ENCODE results near the gene EPB41L2. TPM values are rescaled to one million over a fixed set of nuclear protein-coding genes. Genes with fewer than 3 reads are reported as not detected.
A peak's percentile ranks its signal among the peaks of the same experiment; 100 is the strongest.

The EPB41L2 gene
- total RNA-seq, 4 donors from 2014 or later, result 58.8 to 105 (median 81.3) TPM

GRCh38 chr6:130873746-130874145 lies 189.3 kb downstream of the EPB41L2 start:
- 96 to 98% methylated on average over 5 of the region's 5 CpGs for WGBS, 2 donors
- intact Hi-C loops (cut with DNase I), result no loop called here

GRCh38 chr6:130872250-130873095 lies 190.6 kb downstream of the EPB41L2 start:
- H3K9me3 ChIP-seq, result no peaks in the 10 kb centered on the region
- no peaks in the 10 kb centered on the region for H3K27me3 ChIP-seq
- DNase-seq, result peak; percentile 64 to 79
- WGBS, 2 donors, result 65 to 66% methylated on average over 8 of the region's 8 CpGs
- no peaks in the 10 kb centered on the region for H3K36me3 ChIP-seq
- no peak overlapping the region for H3K27ac ChIP-seq
- H3K4me3 ChIP-seq (replicated peaks in 1 of 3), result no peak overlapping the region
- intact Hi-C loops (cut with DNase I), result no loop called here
- TF ChIP-seq POLR2A (IDR thresholded peaks at IDR 0.05), result no peak
- peak; percentile 56 to 87 (median 62) for TF ChIP-seq CTCF (IDR thresholded peaks at IDR 0.05)
- no peaks in the 10 kb centered on the region for H3K4me1 ChIP-seq

More at GRCh38 chr6:130873746-130874145, 189.3 kb downstream of the EPB41L2 start:
- Histone ChIP-seq H3K9me3 (no peaks in the 10 kb centered on the region), H3K27me3 (no peaks in the 10 kb centered on the region), H3K27ac (no peak overlapping the region), H3K4me1 (no peaks in the 10 kb centered on the region), H3K36me3 (no peaks in the 10 kb centered on the region), H3K4me3 (replicated peaks in 1 of 3) (no peak overlapping the region)
- DNase-seq, result no peak
- TF ChIP-seq CTCF (IDR thresholded peaks at IDR 0.05), result no peak
- no peak for TF ChIP-seq POLR2A (IDR thresholded peaks at IDR 0.05)

- 85 to 91% methylated on average over 9 of the region's 9 CpGs for WGBS, 2 donors
- TF ChIP-seq POLR2A (IDR thresholded peaks at IDR 0.05), result no peak
- TF ChIP-seq CTCF (IDR thresholded peaks at IDR 0.05), result no peak
- no peak for DNase-seq
- Histone ChIP-seq H3K9me3 (no peaks in the 10 kb centered on the region), H3K36me3 (no peaks in the 10 kb centered on the region), H3K27ac (no peak overlapping the region), H3K27me3 (no peaks in the 10 kb centered on the region), H3K4me3 (replicated peaks in 1 of 3) (no peak overlapping the region), H3K4me1 (no peaks in the 10 kb centered on the region)
- intact Hi-C loops (cut with DNase I), result no loop called here
Observed at GRCh38 chr6:130870179-130870880, 192.7 kb downstream of the EPB41L2 start.

GRCh38 chr6:130869681-130870080 lies 193.4 kb downstream of the EPB41L2 start:
- Histone ChIP-seq H3K4me1 (no peaks in the 10 kb centered on the region), H3K4me3 (replicated peaks in 1 of 3) (no peak overlapping the region), H3K36me3 (no peaks in the 10 kb centered on the region), H3K9me3 (no peaks in the 10 kb centered on the region), H3K27me3 (no peaks in the 10 kb centered on the region), H3K27ac (no peak overlapping the region)
- TF ChIP-seq CTCF (IDR thresholded peaks at IDR 0.05), result no peak
- no peak for TF ChIP-seq POLR2A (IDR thresholded peaks at IDR 0.05)
- intact Hi-C loops (cut with DNase I), result no loop called here
- DNase-seq, result no peak
- WGBS, 2 donors, result 94% methylated on average over 10 of the region's 10 CpGs

GRCh38 chr6:130865793-130866192 lies 197.3 kb downstream of the EPB41L2 start:
- no peak for DNase-seq
- WGBS, 2 donors, result 90 to 92% methylated on average over 4 of the region's 4 CpGs
- no peaks in the 10 kb centered on the region for H3K4me1 ChIP-seq
- TF ChIP-seq POLR2A (IDR thresholded peaks at IDR 0.05), result no peak
- TF ChIP-seq CTCF (IDR thresholded peaks at IDR 0.05), result no peak
- no peaks in the 10 kb centered on the region for H3K9me3 ChIP-seq
- H3K27me3 ChIP-seq, result no peaks in the 10 kb centered on the region
- H3K36me3 ChIP-seq, result no peaks in the 10 kb centered on the region
- no peak overlapping the region for H3K27ac ChIP-seq
- intact Hi-C loops (cut with DNase I), result no loop called here
- no peak overlapping the region for H3K4me3 ChIP-seq (replicated peaks in 1 of 3)
